PC-3 (cell line): ENCODE measurements around the gene AJAP1. TPM values are rescaled to one million over a fixed set of nuclear protein-coding genes. Genes with fewer than 3 reads are reported as not detected.

Source experiments
- ATAC-seq: fragments of 200-7000 bp; cut with Tn5 transposase; 2 replicates; pipeline ENCODE4 v1.9.1; 2020; ENCODE audit warnings: mild to moderate bottlenecking, moderate library complexity
- BruUV-seq: library from RNA; stranded (reverse); fragments of 400-500 nt; replicated peaks from 2 replicates; lab custom pipeline; 2021; lab: Mats Ljungman, UMichigan
- CTCF ChIA-PET: fragments of 300-600 bp; sonication (Branson Sonifier 250); formaldehyde crosslinking; loops from one replicate; lab custom pipeline; 2022; ENCODE audit warnings: antibody characterized with exemption; lab: Charles Lee
- POLR2A ChIA-PET: fragments of 300-600 bp; sonication (Branson Sonifier 250); formaldehyde crosslinking; loops from one replicate; lab custom pipeline; 2022; ENCODE audit warnings: antibody characterized with exemption; ENCODE audit not compliant: unreplicated experiment; lab: Charles Lee
- DNase-seq: peaks from one replicate; pipeline ENCODE4 v3.0.0-alpha.2; 2015
- H2AFZ ChIP-seq: fragments of 300-600 bp; sonication (generic); 2 replicates; pipeline ENCODE4 v1.6.0; 2016; ENCODE audit warnings: antibody characterized with exemption, low read length
- H3F3A ChIP-seq: fragments of 300-600 bp; sonication (generic); one replicate; pipeline ENCODE4 v1.6.0; 2017; ENCODE audit warnings: antibody characterized with exemption, low read length, control low read depth, mild to moderate bottlenecking; ENCODE audit not compliant: unreplicated experiment
- H3K27ac ChIP-seq: fragments of 300-600 bp; sonication (generic); 2 replicates; pipeline ENCODE4 v1.5.1; 2016; ENCODE audit warnings: mild to moderate bottlenecking, low read length
- H3K27me3 ChIP-seq: fragments of 300-600 bp; sonication (generic); 2 replicates; pipeline ENCODE4 v1.6.1; 2016; ENCODE audit warnings: low read length, mixed read lengths
- H3K36me3 ChIP-seq: fragments of 300-600 bp; sonication (generic); 2 replicates; pipeline ENCODE4 v1.6.1; 2016; ENCODE audit warnings: low read depth, mixed run types, low read length, mixed read lengths
- H3K4me1 ChIP-seq: fragments of 300-600 bp; sonication (generic); 2 replicates; pipeline ENCODE4 v1.5.1; 2016; ENCODE audit warnings: low read length; ENCODE audit not compliant: insufficient read depth
- H3K4me2 ChIP-seq: fragments of 300-600 bp; sonication (generic); 2 replicates; pipeline ENCODE4 v1.6.0; 2016; ENCODE audit warnings: low read length
- H3K4me3 ChIP-seq: fragments of 300-600 bp; sonication (generic); 2 replicates; pipeline ENCODE4 v1.5.1; 2016; ENCODE audit warnings: mild to moderate bottlenecking, low read length, mixed read lengths
- H3K79me2 ChIP-seq: fragments of 300-600 bp; sonication (generic); 2 replicates; pipeline ENCODE4 v1.6.1; 2017; ENCODE audit warnings: low read length, mixed read lengths
- H3K9ac ChIP-seq: fragments of 300-600 bp; sonication (generic); 2 replicates; pipeline ENCODE4 v1.6.0; 2016; ENCODE audit warnings: mild to moderate bottlenecking, low read length
- H3K9me2 ChIP-seq: fragments of 300-600 bp; sonication (generic); replicated peaks from 2 replicates; pipeline ENCODE4 v1.6.1; 2016; ENCODE audit warnings: mixed run types, low read length, mixed read lengths
- H3K9me3 ChIP-seq: fragments of 300-600 bp; sonication (generic); 2 replicates; pipeline ENCODE4 v1.6.1; 2016; ENCODE audit warnings: low read length, mixed read lengths
- H4K20me1 ChIP-seq: fragments of 300-600 bp; sonication (generic); 2 replicates; pipeline ENCODE4 v1.6.1; 2016; ENCODE audit warnings: low read length, mixed read lengths
- EZH2 ChIP-seq: fragments of 300-600 bp; sonication (generic); IDR thresholded peaks from one replicate; pipeline ENCODE4 v1.6.1; 2017; ENCODE audit warnings: antibody characterized with exemption, mild to moderate bottlenecking, low read length; ENCODE audit not compliant: unreplicated experiment
- EZH2phosphoT487 ChIP-seq: fragments of 300-600 bp; sonication (generic); IDR thresholded peaks from 2 replicates; pipeline ENCODE4 v1.6.1; 2018; ENCODE audit warnings: mild to moderate bottlenecking, antibody characterized with exemption, low read length, borderline replicate concordance
- intact Hi-C: fragments of 100-400 bp; cut with micrococcal nuclease; formaldehyde crosslinking; loops from 2 replicates; pipeline ENCODE4 v1.9.0; 2023
- total RNA-seq: library from RNA; depleted of rRNA; stranded (reverse); fragments of >200 nt; gene quantifications from 2 replicates; pipeline ENCODE4 v1.2.3, GENCODE V29; 2014
- TF ChIP-seq, protein P1 (sequence below): fragments of 300-600 bp; sonication (generic); conservative IDR thresholded peaks from 2 replicates; pipeline ENCODE4 v1.5.1; 2017; ENCODE audit warnings: antibody characterized with exemption, low read depth, mild to moderate bottlenecking, low read length

AJAP1 gene
- total RNA-seq, 1 experiment from 2014 or later = not detected

GRCh38 chr1:4637616-4638344 lies 16.6 kb upstream of the AJAP1 start:
- H3K9me3 ChIP-seq = no peaks in the 10 kb centered on the region
- H3K4me3 ChIP-seq = no peak overlapping the region
- H3K9ac ChIP-seq = no peak overlapping the region
- H3K4me1 ChIP-seq = no peaks in the 10 kb centered on the region
- H3K27ac ChIP-seq = no peak overlapping the region
- no peaks in the 10 kb centered on the region for H4K20me1 ChIP-seq
- no peaks in the 10 kb centered on the region for H3K36me3 ChIP-seq
- no peak overlapping the region for H2AFZ ChIP-seq
- H3K27me3 ChIP-seq = peaks cover 80% of the 10 kb centered on the region
- POLR2A ChIA-PET = no interaction called here
- ATAC-seq (no peak), DNase-seq (no peak)
- TF ChIP-seq EZH2 (no peak), EZH2phosphoT487 (no peak)
- TF ChIP-seq, protein P1, sequence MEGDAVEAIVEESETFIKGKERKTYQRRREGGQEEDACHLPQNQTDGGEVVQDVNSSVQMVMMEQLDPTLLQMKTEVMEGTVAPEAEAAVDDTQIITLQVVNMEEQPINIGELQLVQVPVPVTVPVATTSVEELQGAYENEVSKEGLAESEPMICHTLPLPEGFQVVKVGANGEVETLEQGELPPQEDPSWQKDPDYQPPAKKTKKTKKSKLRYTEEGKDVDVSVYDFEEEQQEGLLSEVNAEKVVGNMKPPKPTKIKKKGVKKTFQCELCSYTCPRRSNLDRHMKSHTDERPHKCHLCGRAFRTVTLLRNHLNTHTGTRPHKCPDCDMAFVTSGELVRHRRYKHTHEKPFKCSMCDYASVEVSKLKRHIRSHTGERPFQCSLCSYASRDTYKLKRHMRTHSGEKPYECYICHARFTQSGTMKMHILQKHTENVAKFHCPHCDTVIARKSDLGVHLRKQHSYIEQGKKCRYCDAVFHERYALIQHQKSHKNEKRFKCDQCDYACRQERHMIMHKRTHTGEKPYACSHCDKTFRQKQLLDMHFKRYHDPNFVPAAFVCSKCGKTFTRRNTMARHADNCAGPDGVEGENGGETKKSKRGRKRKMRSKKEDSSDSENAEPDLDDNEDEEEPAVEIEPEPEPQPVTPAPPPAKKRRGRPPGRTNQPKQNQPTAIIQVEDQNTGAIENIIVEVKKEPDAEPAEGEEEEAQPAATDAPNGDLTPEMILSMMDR = no peak
- no peaks in the 10 kb centered on the region for H3F3A ChIP-seq
- no peaks in the 10 kb centered on the region for H3K79me2 ChIP-seq
- BruUV-seq = no TSS peak
- H3K9me2 ChIP-seq = no peaks in the 10 kb centered on the region
- intact Hi-C loops = no loop called here
- no peak overlapping the region for H3K4me2 ChIP-seq
- CTCF ChIA-PET = no interaction called here

DNA sequence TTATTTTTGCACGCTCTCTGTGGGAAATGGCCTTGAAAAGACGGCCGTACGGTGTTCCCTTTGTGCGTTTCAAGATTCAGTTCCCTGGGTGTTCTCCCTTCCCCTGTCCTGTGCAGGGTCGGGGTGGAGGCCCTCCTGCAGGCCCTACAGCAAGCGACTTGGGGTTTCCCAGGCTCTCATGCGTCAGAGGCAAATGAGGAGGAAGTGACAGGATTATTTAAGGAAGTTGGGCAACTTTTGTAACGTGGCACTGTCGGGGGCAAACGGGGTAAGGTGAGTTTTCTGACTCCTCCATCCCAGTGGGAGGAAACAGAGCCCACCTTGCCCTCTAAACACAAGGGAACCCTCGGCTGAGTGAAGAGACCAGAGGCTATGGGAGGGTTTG lies 16.1 kb upstream of the AJAP1 start:
- DNase-seq = no peak
- H3K9me2 ChIP-seq = no peaks in the 10 kb centered on the region
- no peaks in the 10 kb centered on the region for H3K4me1 ChIP-seq
- H3K9me3 ChIP-seq = no peaks in the 10 kb centered on the region
- CTCF ChIA-PET = no interaction called here
- BruUV-seq = no TSS peak
- ATAC-seq = no peak
- no peaks in the 10 kb centered on the region for H4K20me1 ChIP-seq
- H2AFZ ChIP-seq = no peak overlapping the region
- no peaks in the 10 kb centered on the region for H3K36me3 ChIP-seq
- no peak overlapping the region for H3K4me3 ChIP-seq
- no peak overlapping the region for H3K9ac ChIP-seq
- POLR2A ChIA-PET = no interaction called here
- intact Hi-C loops = no loop called here
- H3K4me2 ChIP-seq = no peak overlapping the region
- TF ChIP-seq EZH2phosphoT487 (no peak), EZH2 (no peak)
- TF ChIP-seq, protein P1 = no peak
- no peaks in the 10 kb centered on the region for H3F3A ChIP-seq
- H3K79me2 ChIP-seq = no peaks in the 10 kb centered on the region
- H3K27me3 ChIP-seq = peaks cover 80% of the 10 kb centered on the region
- no peak overlapping the region for H3K27ac ChIP-seq

- ATAC-seq (no peak), DNase-seq (no peak)
- no TSS peak for BruUV-seq
- no peak overlapping the region for H2AFZ ChIP-seq
- no peak overlapping the region for H3K4me2 ChIP-seq
- no peaks in the 10 kb centered on the region for H3F3A ChIP-seq
- no peaks in the 10 kb centered on the region for H3K4me1 ChIP-seq
- TF ChIP-seq EZH2 (no peak), EZH2phosphoT487 (no peak)
- TF ChIP-seq, protein P1 = no peak
- H3K9me2 ChIP-seq = no peaks in the 10 kb centered on the region
- H3K4me3 ChIP-seq = no peak overlapping the region
- H4K20me1 ChIP-seq = no peaks in the 10 kb centered on the region
- H3K79me2 ChIP-seq = no peaks in the 10 kb centered on the region
- H3K9me3 ChIP-seq = no peaks in the 10 kb centered on the region
- CTCF ChIA-PET = no interaction called here
- peaks cover 54% of the 10 kb centered on the region for H3K27me3 ChIP-seq
- no peak overlapping the region for H3K9ac ChIP-seq
- POLR2A ChIA-PET = no interaction called here
- intact Hi-C loops = no loop called here
- no peak overlapping the region for H3K27ac ChIP-seq
- H3K36me3 ChIP-seq = no peaks in the 10 kb centered on the region
Measured at GRCh38 chr1:4640931-4641330, 13.5 kb upstream of the AJAP1 start.
